ENCODE data around the gene POLA1. TPM values are rescaled to one million over a fixed set of nuclear protein-coding genes. Genes with fewer than 3 reads are reported as not detected.

Gene POLA1
- total and polyA plus RNA-seq, 2 of the 4 experiments (the other 2 are of a cell fraction): 4.0 to 15.1 TPM

DNA sequence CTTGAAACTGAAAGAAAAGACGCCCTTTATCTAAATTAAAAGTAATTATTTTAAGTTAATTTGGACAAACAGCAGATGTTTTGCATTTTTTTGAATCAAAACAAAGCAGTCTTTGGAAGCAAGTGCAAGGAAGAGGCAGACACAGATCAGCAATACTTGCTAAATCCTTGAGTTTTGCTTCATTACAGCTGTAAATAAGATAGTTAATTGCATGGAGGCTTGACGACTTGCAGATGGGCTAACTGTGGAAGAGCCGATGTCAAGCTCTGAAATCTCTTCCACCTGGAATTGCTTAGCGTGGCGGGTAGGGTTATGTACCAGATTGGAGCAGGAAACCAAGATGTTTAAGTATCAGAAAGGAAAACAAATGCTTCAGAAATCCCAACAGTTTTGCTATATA is 148.8 kb downstream of the POLA1 start:
- no peak overlapping the region for H2AFZ ChIP-seq (replicated peaks; ENCODE audit: low read length, poor library complexity)
- H3K9me1 ChIP-seq (ENCODE audit: insufficient read depth, low read length): no peaks in the 10 kb centered on the region
- no peaks in the 10 kb centered on the region for H4K20me1 ChIP-seq (ENCODE audit: insufficient read depth, low read length)
- H2BK120ac ChIP-seq (ENCODE audit: low read depth, low read length): no peak overlapping the region
- no peaks in the 10 kb centered on the region for H3K27me3 ChIP-seq (ENCODE audit: control insufficient read depth, insufficient read depth, low read length)
- no TSS peak for BruUV-seq (replicated peaks)
- no peak overlapping the region for H3K4ac ChIP-seq (ENCODE audit: low read depth, low read length)
- ChIA-PET CTCF (no interaction called here), POLR2A (ENCODE audit: unreplicated experiment) (no interaction called here)
- H2BK5ac ChIP-seq (ENCODE audit: low read depth, low read length, poor library complexity, severe bottlenecking): no peak overlapping the region
- WGBS, 2 experiments (ENCODE audit: extremely low coverage in 2 of 2, insufficient read length in 1 of 2): 20% methylated on average over 1 of the region's 5 CpGs; no CpG with 5 or more reads in 1 of the 2 experiments
- in situ Hi-C loops (cut with MboI; ENCODE audit: low sequenced_read_pairs) (no loop called here), dilution Hi-C loops (cut with HindIII; ENCODE audit: low sequenced_read_pairs, unreplicated experiment) (no loop called here), intact Hi-C loops (cut with micrococcal nuclease) (no loop called here)
- TF ChIP-seq SMC3 (IDR thresholded peaks at IDR 0.05; ENCODE audit: low read depth, low read length) (no peak), CHD1 (IDR thresholded peaks at IDR 0.05; ENCODE audit: low read depth, low read length) (no peak), MAFK (IDR thresholded peaks at IDR 0.05; ENCODE audit: low read depth, low read length) (no peak), FOS (IDR thresholded peaks at IDR 0.05; ENCODE audit: low read depth, low read length) (no peak), NFE2L2 (IDR thresholded peaks at IDR 0.05; ENCODE audit: low read depth, low read length) (no peak), ELK1 (IDR thresholded peaks at IDR 0.05; ENCODE audit: borderline replicate concordance, low read depth, low read length) (no peak), RCOR1 (IDR thresholded peaks at IDR 0.05; ENCODE audit: insufficient replicate concordance, low read length) (no peak), RFX5 (IDR thresholded peaks at IDR 0.05; ENCODE audit: low read depth, low read length) (no peak), MAZ (IDR thresholded peaks at IDR 0.05; ENCODE audit: borderline replicate concordance, low read depth, low read length) (no peak), RAD21 (IDR thresholded peaks at IDR 0.05; ENCODE audit: low read length) (no peak), CTCF (conservative IDR thresholded peaks at IDR 0.05; ENCODE audit: low read depth, low read length) (no peak)
- TF ChIP-seq, protein P1, sequence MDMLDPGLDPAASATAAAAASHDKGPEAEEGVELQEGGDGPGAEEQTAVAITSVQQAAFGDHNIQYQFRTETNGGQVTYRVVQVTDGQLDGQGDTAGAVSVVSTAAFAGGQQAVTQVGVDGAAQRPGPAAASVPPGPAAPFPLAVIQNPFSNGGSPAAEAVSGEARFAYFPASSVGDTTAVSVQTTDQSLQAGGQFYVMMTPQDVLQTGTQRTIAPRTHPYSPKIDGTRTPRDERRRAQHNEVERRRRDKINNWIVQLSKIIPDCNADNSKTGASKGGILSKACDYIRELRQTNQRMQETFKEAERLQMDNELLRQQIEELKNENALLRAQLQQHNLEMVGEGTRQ (IDR thresholded peaks at IDR 0.05; ENCODE audit: low read depth, low read length): no peak
- ATAC-seq (ENCODE audit: low read depth) (no peak), DNase-seq (no peak)
- no peak overlapping the region for H3K4me3 ChIP-seq (ENCODE audit: insufficient read depth, low read depth, low read length)
- H2BK15ac ChIP-seq (ENCODE audit: low read depth, low read length): no peak overlapping the region
- H4K91ac ChIP-seq (ENCODE audit: insufficient read depth, low read depth, low read length): no peak overlapping the region
- no peak overlapping the region for H3K14ac ChIP-seq (replicated peaks; ENCODE audit: low read depth, low read length)
- no peaks in the 10 kb centered on the region for H3K9me3 ChIP-seq (ENCODE audit: control insufficient read depth, insufficient read depth, low read length)
- no peak overlapping the region for H3K18ac ChIP-seq (ENCODE audit: low read depth, low read length)
- H3K36me3 ChIP-seq (ENCODE audit: control insufficient read depth, insufficient read depth, low read length): no peaks in the 10 kb centered on the region
- H3K56ac ChIP-seq (ENCODE audit: extremely low read depth, insufficient read depth, low read length): no peak overlapping the region
- no peak overlapping the region for H3K4me2 ChIP-seq (ENCODE audit: low read depth, low read length)
- H3K79me1 ChIP-seq (ENCODE audit: low read depth in 1 of 2, low read length in 2 of 2): no peaks in the 10 kb centered on the region
- no peaks in the 10 kb centered on the region for H3K4me1 ChIP-seq (ENCODE audit: control insufficient read depth, insufficient read depth, low read length)
- H4K8ac ChIP-seq (ENCODE audit: low read depth in 2 of 2, low read length in 2 of 2): no peak overlapping the region
- H3K9ac ChIP-seq (ENCODE audit: low read depth, low read length): no peak overlapping the region
- H3K23ac ChIP-seq (ENCODE audit: low read depth, low read length): no peak overlapping the region
- no peak overlapping the region for H2BK20ac ChIP-seq (ENCODE audit: low read depth, low read length)
- no peak overlapping the region for H3K27ac ChIP-seq (ENCODE audit: insufficient read depth, low read length)
- H2AK5ac ChIP-seq (ENCODE audit: low read depth, low read length): no peak overlapping the region
- H2AK9ac ChIP-seq (replicated peaks; ENCODE audit: low read depth, low read length, poor library complexity): no peak overlapping the region
- no peak overlapping the region for H4K5ac ChIP-seq (ENCODE audit: low read depth, low read length)

Measured in IMR-90 (cell line).